GM10847 (cell line): ENCODE data around the gene CCM2L.

ENCODE experiments used
- POLR2A ChIP-seq: IDR thresholded peaks from 2 replicates; pipeline ENCODE4 v1.6.1; 2011; ENCODE audit not compliant: insufficient read length; ENCODE audit errors: extremely low read depth

The CCM2L gene

GRCh38 chr20:32010101-32010500 lies at the start of gene CCM2L:
CCM2L (plus strand) TSS chr20:32010438; CDS start chr20:32010455, 17 bp downstream.
- TF ChIP-seq POLR2A, result no peak

DNA sequence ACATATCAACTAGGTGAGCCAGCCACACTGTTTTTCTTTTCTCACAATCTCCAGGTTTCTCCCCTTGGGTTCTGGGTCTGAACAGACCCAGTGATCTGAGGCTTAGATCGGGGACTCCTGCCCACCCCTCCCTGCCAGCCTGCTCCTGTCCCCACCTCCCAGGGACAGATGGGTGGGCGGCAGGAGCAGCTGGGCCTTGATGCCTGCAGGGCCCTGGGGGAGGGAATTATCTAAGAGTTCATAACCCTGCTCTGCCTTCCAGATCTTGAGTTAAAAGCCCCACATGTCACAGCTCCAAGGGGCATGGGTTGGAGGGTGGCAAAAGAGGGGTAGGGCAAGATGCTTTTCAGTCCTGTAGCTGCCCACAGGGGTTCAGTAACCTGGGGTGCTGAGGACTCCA lies 47.5 kb upstream of the CCM2L start:
- TF ChIP-seq POLR2A, result no peak

DNA sequence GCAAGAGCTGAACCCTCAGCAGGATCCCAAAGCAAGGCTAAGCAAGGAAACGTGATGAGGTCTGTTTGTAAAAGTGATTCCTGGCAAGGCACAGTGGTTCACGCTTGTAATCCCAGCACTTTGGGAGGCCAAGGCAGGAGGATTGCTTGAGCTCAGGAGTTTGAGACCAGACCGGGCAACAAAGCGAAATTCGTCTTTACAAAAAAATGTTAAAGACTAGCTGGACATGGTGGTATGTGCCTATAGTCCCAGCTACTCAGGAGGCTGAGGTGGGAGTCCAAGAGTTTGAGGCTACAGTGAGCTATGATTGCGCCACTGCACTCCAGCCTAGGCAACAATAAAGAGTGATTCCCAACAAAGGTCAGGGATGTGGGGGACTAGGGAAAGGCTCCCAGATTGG lies 46.3 kb upstream of the CCM2L start:
- no peak for TF ChIP-seq POLR2A

- TF ChIP-seq POLR2A, result no peak
Measured at GRCh38 chr20:31966991-31967655, 43.1 kb upstream of the CCM2L start.

GRCh38 chr20:31967830-31968249 lies 42.4 kb upstream of the CCM2L start, which contains the start of gene XKR7:
XKR7 (plus strand) TSS chr20:31968151; CDS start chr20:31968176, 25 bp downstream.
- TF ChIP-seq POLR2A, result no peak

DNA sequence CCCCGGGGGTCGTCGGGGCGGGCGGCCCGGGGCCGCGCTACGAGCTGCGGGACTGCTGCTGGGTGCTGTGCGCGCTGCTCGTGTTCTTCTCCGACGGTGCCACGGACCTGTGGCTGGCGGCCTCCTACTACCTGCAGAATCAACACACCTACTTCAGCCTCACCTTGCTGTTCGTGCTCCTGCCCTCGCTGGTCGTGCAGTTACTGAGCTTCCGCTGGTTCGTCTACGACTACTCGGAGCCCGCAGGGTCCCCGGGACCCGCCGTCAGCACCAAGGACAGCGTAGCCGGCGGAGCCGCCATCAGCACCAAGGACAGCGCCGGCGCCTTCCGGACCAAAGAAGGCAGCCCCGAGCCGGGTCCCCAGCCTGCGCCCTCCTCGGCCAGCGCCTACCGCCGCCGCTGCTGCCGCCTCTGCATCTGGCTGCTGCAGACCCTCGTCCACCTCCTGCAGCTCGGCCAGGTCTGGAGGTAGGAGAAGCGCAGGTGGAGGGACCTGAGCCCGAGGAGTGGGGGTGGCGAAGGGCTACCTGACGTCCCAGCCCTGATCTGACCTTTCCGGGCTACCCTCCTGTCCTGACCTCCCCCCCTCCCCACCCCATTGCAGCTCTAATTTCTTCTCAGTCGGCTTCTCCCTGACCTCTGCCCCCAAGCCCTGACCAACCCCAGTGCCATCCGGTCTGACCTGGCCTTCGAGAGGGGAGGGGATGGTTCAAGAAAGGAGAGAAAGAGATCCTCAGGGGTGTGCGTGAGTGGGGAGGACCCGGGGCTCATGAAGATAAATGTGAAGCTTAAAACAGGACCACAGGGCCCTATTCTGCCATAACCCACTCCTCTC lies 41.7 kb upstream of the CCM2L start:
- no peak for TF ChIP-seq POLR2A

DNA sequence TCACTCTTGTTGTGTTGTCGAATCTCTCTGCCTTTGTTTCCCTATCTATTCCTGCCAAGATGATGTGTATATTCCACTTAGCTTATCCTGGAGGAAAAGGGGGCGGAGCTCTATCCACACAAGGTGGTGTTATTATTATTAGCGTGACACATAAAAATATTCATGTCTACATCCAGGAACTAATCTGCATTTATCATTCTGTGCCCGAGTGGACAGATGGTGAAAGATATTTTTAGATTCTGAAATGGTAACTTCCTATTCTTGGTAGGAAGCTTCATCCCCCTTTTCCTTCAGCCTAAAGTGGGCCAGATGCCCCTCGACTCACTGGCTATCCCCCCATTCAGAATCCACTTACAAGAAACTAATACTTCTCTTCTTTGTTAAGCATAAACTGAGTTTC lies 40.2 kb upstream of the CCM2L start:
- no peak for TF ChIP-seq POLR2A

DNA sequence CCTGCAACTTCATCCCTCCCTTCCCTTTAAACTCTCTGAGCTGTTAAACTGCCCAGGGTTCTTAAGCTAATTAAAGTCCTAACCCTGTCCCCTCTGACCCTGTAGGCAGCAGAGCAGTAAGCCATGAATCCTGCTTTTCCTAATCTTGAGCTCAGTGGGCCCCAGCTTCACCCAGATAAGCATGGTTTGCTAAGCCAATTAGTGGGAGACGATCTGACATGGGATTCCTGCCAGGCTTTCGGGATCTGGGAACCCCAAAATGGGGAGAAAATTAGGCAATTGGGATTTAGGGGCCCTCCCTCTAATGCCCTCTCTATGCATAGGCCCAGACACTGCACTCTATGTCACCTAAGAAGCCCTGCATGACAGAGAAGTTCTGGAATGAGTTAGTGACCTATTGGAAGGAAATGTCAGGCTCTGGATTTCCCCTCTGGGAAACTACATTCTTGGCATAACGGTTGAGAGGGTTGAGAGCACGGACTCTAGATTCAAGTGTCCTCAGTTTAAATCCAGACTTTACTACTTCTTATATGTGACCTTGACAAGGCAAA lies 37.7 kb upstream of the CCM2L start:
- TF ChIP-seq POLR2A, result no peak

DNA sequence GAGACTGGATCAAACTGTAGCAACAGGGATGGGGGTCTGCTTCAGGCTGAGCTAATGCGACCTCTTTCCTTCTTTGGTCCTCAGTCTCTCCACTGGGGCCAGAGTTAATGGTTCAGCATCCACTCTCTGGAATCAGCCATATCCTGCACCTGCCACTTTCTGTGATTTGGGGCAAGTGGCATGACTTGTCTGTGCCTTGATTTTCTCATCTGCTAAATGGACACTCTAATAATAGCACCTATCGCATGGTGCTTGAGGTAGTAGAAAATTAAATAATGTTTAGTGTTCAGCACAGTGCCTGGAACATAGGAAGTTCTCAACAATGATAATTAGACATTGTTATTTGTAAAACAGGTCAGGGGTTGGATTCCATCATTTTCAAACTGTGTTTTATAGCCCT lies 35.9 kb upstream of the CCM2L start:
- no peak for TF ChIP-seq POLR2A

GRCh38 chr20:31974951-31975487 lies 35.2 kb upstream of the CCM2L start:
- TF ChIP-seq POLR2A, result no peak

GRCh38 chr20:31975874-31976273 lies 34.4 kb upstream of the CCM2L start:
- TF ChIP-seq POLR2A, result no peak

DNA sequence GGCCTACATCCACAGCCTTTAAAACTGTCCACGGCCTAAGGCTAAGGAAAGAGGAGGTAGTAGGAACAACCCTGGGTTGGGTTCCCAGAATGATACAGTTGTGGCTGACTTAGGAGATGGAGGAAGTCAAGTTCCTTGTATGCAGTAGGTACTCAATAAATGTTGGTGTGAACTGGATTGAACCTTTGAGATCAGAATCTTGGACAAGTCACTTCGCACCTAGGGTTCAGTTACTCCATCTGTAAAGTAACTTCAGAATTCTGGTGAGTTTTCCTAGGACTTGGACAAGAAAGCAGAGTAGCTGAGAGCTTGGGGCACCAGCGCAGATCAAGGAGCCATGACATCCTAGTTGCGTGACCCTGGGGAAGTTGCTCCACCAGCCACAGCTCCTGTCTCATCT lies 33.2 kb upstream of the CCM2L start:
- no peak for TF ChIP-seq POLR2A

GRCh38 chr20:31979713-31980426 lies 30.4 kb upstream of the CCM2L start:
- TF ChIP-seq POLR2A, result no peak

GRCh38 chr20:31981784-31982183 lies 28.5 kb upstream of the CCM2L start:
- TF ChIP-seq POLR2A, result no peak

GRCh38 chr20:31984981-31985471 lies 25.2 kb upstream of the CCM2L start:
- TF ChIP-seq POLR2A, result no peak
